Jurkat, Clone E6-1 (cell line): ENCODE data around the gene MYBBP1A.
A peak's percentile ranks its signal among the peaks of the same experiment; 100 is the strongest.

Source experiments
- DNase-seq: peaks from one replicate; pipeline ENCODE4 v3.0.0-alpha.2; 2011; ENCODE audit warnings: low read depth, low spot score
- H3K4me3 ChIP-seq: 2 replicates; pipeline ENCODE4 v1.5.1; 2011; ENCODE audit warnings: mild to moderate bottlenecking, low read length, control low read depth, moderate library complexity

MYBBP1A gene

DNA sequence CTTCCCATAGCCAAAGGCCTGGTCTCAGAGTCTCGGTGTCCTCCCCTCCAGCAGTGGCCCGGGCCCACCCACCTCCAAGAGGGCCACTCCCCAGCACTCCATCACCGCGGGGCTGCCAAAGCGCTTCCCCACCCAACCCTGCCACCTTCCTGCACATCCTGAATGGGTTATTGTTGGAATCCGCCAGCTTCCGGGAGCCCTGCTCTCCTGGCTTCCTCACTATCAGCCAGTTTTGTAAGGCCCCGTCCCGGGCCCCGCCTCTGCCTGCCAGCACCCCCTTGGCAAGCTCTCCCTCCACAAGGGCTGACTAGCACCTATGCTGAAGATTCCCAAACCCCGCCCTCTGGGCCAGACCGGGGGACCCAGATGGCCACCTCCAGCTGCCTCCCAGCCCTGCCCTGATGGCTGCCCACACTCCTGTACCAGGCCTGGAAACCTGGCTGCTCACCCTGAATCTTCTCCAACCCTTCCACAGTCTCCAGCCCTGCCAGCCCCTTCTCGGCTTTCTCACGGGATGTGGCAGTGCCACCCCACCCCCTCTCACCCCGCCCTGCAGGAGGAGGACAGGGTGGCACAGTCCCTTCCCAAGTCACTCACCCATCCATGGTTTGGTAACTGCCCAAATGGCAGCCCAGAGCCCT is 14.4 kb downstream of the MYBBP1A start:
- H3K4me3 ChIP-seq, result no peak overlapping the region
- no peak for DNase-seq

DNA sequence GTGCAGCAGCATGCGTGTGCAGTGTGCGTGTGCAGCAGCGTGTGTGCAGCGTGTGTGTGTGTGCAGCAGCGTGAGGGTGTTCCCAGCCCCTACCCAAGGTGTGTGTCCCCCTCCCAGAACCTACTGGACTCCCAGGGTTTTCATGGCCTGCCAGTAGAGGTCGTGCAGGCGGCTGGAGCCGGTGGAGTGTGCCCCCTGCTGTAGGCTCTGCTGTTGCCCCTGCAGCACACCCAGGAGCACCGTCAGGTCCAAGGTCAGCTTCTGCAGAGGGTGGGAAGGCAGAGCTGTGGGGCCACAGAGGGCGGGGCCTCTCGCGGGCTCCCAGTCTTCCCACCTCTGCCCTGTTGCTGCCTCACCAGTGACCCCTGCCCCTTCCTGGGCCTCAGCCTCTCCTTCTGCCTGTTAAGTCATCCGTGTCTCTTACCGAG is 14.9 kb downstream of the MYBBP1A start:
- H3K4me3 ChIP-seq, result no peak overlapping the region
- DNase-seq, result no peak

DNA sequence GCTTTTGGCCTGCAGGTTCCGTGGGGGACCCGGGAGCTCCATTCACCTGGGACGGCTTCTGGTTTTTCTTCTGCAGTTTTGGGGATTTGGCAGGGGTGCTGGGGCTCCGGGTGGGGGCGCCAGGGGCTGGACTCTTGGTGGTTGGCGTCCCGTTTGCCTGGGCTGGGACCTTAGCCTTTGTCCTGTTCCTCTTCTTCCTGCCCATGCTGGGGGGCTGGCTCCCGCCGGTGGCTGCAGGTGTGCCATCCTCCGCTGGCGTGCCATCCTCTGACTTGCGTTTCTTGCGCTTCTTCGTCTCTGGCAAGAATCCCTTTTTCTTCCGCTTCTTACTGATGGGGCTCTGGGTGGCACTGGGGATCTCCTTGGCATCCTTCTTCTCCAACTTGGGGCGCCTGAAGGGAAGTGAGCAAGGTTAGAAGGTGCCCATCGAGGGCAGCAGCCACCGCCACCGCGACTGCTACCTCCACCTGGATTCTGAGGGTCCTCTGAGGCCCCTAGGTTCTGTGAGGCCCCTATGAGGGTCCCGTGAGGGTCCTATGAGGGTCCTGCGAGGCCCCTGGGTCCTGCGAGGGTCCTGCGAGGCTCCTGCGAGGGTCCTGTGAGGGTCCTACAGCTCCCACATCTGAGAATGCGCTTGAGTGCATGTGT is 15.5 kb downstream of the MYBBP1A start:
- H3K4me3 ChIP-seq, result no peak overlapping the region
- no peak for DNase-seq

DNA sequence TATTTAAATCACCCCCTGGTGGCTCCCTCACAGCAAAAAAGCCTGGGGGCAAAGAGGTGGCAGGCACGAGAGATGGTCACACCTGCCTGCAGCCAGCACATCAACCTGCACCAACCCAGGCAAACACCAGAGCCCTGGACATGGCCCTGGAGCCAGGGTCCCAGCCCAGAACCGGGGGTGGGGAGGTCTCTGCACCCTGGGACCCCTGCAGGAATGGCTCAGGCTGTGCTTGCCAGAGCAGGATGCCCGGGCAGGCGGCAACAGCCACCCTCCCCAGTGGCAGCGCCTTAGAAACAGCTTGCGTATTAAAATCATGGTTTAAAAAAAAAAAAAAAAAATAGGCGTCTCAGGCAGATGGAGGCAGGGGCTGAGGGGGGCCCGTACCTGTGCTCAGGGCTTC is 16.2 kb downstream of the MYBBP1A start:
- no peak overlapping the region for H3K4me3 ChIP-seq
- DNase-seq, result no peak

DNA sequence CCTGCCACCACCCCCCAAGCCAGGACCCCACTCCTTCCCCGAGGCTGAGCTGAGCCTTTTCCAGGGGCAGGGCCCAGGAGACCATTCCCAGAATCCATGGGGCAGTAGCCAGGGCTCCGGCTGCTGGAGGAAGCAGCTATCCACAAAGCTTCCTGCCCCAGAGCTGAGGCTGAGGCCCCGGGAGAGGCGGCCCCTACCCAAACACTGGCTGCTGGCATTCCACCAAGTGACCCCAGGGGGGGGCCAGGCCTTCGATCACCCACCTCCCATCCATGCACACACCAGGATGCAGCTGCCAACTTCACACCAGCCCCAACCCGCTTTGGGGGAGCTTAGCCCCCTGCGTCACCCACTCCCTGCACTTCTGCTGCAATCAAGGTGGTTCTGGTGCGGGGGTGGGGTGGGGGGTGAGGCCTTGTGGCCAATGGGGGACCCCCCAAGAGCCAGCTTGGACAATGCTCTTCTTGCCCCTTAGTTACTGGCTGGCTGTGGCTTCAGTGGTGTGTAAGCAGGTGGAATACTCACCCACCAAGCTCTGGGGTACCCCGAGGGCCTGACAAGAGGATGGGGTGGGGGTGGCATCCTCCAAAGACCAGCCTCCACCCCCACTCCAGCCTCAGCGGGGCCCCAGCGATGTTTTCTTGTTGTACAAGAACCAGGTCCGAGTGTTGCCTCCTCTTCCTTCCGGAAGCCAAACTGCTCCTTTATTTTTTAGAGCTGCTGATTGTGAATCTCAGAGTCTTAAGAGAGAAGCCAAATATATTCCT is 16.8 kb downstream of the MYBBP1A start:
- no peak for DNase-seq
- no peak overlapping the region for H3K4me3 ChIP-seq

DNA sequence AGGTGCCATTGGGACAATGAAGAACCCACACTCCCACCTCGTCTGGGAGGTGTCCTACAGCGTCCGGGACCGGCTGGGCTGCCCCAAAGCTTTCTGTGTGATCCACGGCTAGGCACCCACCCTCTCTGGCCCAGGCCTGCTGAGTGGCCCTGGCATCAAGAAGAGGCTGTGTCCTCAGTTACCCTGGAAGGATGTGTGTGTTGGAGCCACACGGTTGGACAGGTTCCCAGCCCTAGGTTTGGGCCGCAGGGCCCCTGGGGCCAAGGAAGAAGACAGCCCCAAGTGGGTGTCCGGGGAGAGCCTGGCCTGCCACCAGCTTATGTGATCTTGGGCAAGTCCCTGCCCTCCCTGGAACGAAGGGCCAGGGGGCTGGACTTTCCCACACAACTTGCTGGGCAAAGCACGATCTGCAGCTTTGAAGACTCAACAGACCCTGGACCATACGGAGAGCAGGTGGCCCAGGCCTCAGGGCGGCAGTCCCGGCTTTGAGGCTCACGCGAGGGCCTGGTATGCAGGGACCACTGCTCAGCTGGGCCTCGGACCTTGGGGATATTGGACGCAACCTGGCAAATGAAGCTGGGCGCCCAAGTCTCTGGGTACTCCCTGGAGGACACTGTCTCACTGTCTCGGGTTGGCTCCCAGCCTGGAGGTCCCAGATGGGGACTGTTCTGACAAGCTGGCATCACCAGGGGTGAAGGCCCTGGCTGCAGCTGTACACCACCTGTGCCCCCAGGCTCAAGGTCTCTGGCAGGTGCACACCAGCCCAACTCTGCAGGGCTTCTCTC is 17.5 kb downstream of the MYBBP1A start:
- no peak for DNase-seq
- H3K4me3 ChIP-seq, result no peak overlapping the region

DNA sequence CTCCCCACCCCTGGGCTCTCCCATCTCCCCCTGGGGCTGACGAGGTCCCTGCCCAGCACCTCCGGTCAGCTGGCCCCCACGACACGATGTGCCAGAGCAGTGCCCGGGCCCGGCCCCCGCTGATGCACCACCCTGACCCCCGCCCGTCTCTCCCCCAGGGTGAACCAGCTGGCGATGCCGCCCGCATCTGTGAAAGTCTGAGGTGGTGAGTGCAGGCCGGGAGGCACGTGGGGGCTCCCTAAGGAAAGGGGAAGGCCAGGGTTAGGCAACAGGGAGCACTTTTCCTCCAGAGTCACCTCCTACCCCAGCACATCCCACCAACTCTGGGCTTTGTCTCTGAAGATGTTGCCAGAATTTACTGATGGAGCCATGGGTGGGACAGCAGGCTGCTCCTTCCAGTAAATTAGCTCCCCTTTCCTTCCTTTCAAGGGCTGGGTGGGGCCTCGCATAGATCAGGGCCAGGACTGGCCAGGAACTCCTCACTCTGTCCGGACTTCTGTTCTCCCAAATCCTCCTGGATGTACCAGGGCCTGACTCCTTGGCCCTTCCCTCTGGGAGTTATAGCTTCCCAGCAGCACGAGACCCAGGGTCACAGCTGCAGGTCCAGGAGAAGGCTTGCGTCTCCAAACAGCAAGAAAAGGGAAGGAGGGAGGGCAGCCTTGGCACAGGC is 18.3 kb downstream of the MYBBP1A start:
- no peak for DNase-seq
- H3K4me3 ChIP-seq, result no peak overlapping the region

DNA sequence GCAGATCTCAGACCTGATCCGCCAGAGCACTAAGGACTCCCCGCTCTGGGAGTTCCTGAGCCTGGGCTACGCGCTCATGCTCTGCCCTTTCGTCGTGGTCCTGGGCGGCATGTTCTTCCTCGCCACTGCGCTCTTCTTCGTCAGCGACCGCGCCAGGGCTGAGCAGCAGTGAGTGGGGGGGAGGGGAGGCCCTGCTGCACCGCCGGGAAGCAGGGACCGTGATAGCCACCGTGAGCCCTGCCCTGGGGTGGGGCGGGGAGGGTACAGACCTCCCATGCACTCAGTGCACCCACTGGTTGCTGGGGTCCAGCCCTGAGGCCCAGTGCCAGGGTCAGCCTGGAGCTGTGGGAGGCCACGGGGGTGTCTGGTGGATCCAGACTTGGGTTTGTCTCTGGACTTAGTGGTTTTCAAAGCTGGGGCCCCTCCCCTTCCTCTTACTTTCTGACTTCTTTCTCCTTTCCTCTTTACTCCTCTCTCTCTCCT is 18.9 kb downstream of the MYBBP1A start:
- no peak for DNase-seq
- no peak overlapping the region for H3K4me3 ChIP-seq

DNA sequence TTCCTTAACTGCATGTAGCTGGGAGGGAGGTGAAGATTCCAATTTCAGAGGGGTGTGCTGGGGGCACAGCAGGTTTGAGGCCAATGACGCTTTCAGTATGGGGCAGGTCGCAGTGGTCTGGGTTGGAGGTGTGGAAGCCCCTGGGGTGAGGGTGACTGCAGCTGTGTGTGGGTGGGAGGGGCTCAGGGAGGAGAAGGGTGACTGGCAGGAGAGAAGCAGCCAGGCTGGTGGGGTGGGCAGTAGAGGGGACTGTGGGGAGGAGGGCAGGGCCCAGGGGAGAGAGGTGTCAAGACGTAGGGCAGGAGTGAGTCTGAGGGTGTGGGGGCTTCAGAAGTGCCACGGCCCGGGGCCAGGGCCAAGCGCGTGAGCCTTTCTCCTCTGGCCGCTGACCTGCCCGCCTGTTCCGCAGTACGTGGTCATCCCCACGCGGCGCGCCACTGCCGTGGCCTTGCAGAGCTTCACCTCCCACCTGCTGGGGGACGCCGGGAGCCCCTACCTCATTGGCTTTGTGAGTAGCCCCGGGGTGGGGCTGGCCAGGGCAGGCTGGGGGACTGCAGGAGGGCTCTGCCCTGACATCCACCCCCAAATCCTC is 19.4 kb downstream of the MYBBP1A start:
- DNase-seq, result no peak
- no peak overlapping the region for H3K4me3 ChIP-seq

DNA sequence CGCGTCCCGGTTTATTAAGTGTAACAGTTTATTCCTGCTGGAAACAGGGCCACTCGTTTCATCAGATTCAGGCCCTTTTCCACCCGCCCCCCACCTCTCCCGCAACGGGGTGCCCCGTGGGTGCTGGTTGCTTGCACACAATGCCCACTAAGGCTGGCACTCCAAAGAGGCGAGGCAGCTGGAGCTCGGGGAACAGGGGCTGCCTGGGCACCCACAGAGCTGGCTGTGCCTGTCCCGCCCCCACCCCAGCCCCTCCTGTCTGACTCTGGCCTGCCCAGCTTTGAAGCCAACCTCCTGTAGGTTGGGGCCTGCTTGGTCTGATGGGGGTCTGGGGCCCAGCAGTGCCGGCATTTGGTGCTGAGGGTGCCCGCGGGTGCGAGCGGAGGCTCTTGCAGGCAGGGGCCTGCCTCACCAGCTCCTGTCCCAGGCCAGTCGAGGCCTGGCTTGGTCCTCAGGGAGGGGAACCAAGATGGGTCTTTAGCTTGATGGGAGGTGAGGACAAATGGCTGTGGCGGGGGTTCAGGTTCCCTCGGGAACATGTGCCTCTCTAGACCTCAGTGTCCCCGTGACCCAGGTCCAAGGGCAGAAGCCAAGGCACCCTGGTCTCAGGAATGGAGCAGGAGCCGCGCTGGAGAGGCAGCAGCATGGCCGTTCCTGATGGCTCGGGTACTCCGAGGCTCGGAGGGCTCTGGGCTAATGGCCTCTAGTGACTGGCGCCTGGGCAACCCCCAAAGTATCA is 20.1 kb downstream of the MYBBP1A start:
- no peak for DNase-seq
- H3K4me3 ChIP-seq, result no peak overlapping the region

DNA sequence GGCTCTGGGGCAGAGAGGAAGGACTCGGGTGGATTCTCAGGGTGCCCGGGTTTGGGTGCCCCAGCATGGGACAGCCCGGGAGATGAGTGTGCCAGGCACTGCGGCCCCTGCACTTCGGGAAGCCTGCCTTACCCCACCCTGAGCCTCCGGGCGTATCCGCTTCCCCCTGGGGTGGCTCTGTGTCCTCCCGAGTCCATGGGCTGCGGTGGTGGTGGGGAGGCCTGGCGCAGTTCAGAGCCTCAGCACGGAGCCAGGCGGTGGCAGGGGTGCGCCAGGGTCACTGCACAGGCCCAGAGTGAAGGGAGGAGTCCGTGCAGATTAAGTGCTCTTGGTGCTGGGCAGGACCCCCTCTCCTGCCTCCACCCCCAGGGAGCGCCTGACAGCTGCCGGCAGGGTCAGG is 20.7 kb downstream of the MYBBP1A start:
- DNase-seq, result no peak
- no peak overlapping the region for H3K4me3 ChIP-seq

DNA sequence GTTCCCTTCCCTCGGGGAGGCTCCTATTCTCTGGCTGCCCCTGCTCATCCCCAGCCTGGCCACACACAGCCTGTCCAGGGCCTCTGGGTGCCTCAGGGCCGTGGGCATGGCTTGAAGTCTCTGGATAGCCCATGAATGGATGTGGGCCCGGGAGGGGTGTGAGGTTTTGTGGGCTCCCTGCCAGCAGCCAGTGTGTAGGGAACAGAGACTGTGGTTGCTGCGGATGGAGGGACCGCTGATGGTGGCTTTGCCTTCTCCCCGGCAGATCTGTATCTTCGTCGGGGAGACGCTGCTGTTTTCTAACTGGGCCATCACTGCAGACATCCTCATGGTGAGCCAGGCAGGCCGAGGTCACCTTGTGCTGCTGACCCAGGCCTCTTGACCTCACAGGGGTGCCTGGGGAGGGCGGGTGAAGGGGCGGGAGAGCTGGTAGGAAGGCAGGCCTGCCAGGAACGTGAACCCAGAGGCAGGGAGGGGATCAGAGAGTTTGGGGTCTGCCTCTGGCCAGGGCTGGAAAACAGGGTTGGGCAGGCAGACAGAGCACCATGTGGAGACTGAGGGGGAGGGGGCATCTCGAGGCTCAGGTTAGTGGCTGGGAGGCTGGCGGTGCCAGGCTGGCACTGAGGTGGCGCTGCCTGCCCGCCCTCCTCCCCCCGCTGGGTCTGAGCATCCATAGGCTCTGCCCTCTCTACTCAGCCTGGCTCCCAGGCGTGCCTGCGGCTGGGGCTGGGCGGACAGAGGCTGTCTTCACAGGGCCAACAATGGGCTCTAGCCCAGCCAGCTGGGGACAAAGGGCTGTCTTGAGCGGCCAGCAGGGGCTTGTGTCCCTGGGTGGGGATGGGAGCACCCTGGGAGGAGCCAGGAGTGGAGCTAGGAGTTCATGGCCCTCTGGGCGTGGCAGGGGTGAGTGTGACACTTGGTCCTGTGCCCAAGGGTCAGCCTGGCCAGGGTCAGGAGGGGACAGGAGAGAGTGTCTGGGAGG is 21.4 kb downstream of the MYBBP1A start:
- no peak overlapping the region for H3K4me3 ChIP-seq
- DNase-seq, result peak; percentile 51

DNA sequence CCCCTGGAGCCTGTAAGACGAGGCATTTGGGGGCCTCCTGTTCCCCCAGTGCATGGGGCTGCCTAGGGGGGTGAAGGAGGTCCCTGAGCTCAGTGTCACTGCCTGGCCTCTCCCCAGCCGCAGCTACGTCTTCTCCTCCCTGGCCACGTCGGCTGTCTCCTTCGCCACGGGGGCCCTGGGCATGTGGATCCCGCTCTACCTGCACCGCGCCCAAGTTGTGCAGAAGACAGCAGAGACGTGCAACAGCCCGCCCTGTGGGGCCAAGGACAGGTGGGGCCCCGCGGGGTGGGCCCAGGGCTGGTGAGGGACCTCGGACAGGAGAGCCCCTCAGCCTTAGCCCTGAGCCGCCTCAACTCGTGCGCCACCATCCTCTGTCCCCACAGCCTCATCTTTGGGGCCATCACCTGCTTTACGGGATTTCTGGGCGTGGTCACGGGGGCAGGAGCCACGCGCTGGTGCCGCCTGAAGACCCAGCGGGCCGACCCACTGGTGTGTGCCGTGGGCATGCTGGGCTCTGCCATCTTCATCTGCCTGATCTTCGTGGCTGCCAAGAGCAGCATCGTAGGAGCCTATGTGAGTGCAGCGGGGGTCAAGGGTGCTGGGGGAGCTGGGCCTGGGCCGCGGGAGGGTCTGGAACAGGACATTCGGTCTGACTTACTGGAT is 22.2 kb downstream of the MYBBP1A start:
- no peak overlapping the region for H3K4me3 ChIP-seq
- no peak for DNase-seq

DNA sequence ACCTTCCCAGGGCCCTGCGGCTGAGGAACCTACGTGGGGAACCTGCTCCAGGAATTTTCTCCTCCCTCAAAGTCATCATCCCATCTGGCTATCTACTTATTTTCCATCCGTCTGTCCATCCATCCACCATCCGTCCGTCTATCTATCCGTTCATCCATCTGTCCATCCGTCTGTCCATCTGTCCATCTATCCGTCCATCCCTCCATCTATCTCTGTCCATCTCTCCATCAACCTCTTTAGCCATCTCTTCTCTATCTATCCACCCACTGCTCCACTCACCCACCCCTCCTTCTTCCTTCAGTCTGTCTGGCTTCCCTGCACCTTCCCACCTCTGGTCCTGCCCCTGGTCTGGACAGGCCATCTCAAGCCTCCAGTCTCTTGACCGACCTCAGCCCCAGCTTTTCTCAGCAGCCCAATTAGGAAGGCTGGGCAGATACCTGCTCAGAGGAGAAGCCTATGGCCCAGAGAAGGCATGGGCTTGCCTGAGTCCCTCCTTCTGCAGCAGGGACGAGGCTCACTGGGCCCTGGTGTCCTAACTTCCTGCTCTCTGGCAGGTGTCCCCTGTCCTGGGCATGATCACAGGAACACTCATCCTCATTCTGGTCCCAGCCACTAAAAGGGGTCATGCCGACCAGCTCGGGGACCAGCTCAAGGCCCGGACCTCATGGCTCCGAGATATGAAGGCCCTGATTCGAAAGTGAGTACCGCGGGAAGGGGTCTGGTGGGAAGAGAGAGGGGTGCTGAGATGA is 23.0 kb downstream of the MYBBP1A start:
- H3K4me3 ChIP-seq, result no peak overlapping the region
- no peak for DNase-seq

DNA sequence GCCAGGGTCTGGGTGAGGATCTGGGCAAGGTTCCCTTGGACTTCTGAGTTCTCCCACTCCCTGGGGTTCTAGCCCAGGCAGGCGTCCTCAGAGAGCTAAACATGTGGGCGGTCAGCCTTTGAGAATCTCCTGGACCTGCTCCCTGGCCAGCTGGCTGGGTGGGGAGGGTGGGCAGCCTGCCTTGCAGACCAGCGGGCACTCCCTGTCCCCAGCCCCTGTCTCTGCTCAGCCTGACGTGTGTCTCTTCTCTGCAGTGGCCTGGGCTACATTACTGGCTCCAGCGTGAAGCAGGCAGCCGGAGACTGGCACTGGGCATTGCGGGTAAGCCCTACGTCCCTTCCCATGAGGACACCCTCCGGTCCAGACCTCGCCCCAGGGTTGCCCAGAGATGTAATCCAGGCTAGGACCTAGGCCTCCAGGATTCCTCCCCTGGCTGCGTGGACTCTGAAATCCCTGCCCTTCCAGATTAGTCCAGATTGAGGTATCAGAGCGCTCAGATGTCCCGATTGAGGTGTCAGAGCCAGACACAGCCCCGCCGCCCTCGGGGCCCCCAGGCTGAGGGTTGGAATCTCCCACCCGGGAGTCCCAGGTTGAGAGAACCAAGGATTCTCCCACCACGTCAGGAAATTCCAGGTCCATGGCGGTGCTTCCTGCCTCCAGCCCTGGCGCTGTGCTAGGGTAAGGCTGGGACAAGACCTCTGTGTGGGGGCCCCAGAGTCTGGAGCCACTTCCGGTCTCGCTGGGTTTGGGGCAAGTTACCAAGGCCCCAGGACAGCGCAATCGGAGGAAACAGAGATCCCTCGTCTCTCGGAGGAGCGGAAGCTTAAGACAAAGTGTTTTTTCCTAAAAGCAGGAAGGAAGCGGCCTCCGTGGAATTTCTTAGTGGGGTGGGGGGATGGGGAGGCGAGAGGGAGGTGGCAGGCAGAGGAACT is 24.1 kb downstream of the MYBBP1A start:
- DNase-seq, result no peak
- no peak overlapping the region for H3K4me3 ChIP-seq
